ENCODE results near the gene GNAI1. TPM values are rescaled to one million over a fixed set of nuclear protein-coding genes. Genes with fewer than 3 reads are reported as not detected.

The GNAI1 gene
- total RNA-seq, 1 experiment from 2014 or later = 30.4 TPM

GRCh38 chr7:80226629-80227028 is 92.0 kb downstream of the GNAI1 start:
- Mint-ChIP-seq H3K9me3 (ENCODE audit: unreplicated experiment) (no peaks in the 10 kb centered on the region), H3K36me3 (ENCODE audit: insufficient read depth, unreplicated experiment) (peaks cover 31% of the 10 kb centered on the region), H3K27me3 (ENCODE audit: insufficient read depth, unreplicated experiment) (no peaks in the 10 kb centered on the region), H3K4me3 (ENCODE audit: unreplicated experiment) (no peak overlapping the region), H3K4me1 (ENCODE audit: insufficient read depth, unreplicated experiment) (peaks cover 9% of the 10 kb centered on the region), H3K27ac (ENCODE audit: low read depth, unreplicated experiment) (no peak overlapping the region)
- no TSS peak for BruUV-seq (replicated peaks)
- ChIA-PET CTCF (no interaction called here), POLR2A (interaction anchor here (1.3 kb wide), 1 partner anchor 72 kb away, joined by 3 read pairs; no protein-coding TSS in a partner anchor)
- no peak for DNase-seq (ENCODE audit: unreplicated experiment)
- no peak for TF ChIP-seq CTCF (IDR thresholded peaks at IDR 0.05; ENCODE audit: unreplicated experiment)
- intact Hi-C loops (cut with micrococcal nuclease) = no loop called here

GRCh38 chr7:80230327-80230726 is 95.7 kb downstream of the GNAI1 start:
- Mint-ChIP-seq H3K4me1 (ENCODE audit: insufficient read depth, unreplicated experiment) (peaks cover 16% of the 10 kb centered on the region), H3K4me3 (ENCODE audit: unreplicated experiment) (no peak overlapping the region), H3K27me3 (ENCODE audit: insufficient read depth, unreplicated experiment) (no peaks in the 10 kb centered on the region), H3K9me3 (ENCODE audit: unreplicated experiment) (no peaks in the 10 kb centered on the region), H3K27ac (ENCODE audit: low read depth, unreplicated experiment) (no peak overlapping the region), H3K36me3 (ENCODE audit: insufficient read depth, unreplicated experiment) (peaks cover 22% of the 10 kb centered on the region)
- no peak for TF ChIP-seq CTCF (IDR thresholded peaks at IDR 0.05; ENCODE audit: unreplicated experiment)
- BruUV-seq (replicated peaks) = no TSS peak
- DNase-seq (ENCODE audit: unreplicated experiment) = no peak
- CTCF ChIA-PET = interaction anchor here (0.6 to 2.5 kb wide), 6 partner anchors 8 to 1901 kb away, joined by 3 to 8 read pairs (median 4); no protein-coding TSS in a partner anchor
- POLR2A ChIA-PET = interaction anchor here (0.7 to 2.6 kb wide), 3 partner anchors 12 to 99 kb away, joined by 3 to 8 read pairs (median 3); no protein-coding TSS in a partner anchor
- intact Hi-C loops (cut with micrococcal nuclease) = no loop called here

- ChIA-PET CTCF (interaction anchor here (1.0 to 1.6 kb wide), 4 partner anchors 9 to 160 kb away, joined by 4 to 8 read pairs (median 4); no protein-coding TSS in a partner anchor), POLR2A (interaction anchor here (1.1 to 2.6 kb wide), 4 partner anchors 9 to 81 kb away, joined by 3 to 8 read pairs (median 6); no protein-coding TSS in a partner anchor)
- Mint-ChIP-seq H3K27ac (ENCODE audit: low read depth, unreplicated experiment) (peak overlapping the region; percentile 66), H3K4me1 (ENCODE audit: insufficient read depth, unreplicated experiment) (peaks cover 16% of the 10 kb centered on the region), H3K36me3 (ENCODE audit: insufficient read depth, unreplicated experiment) (peaks cover 14% of the 10 kb centered on the region), H3K9me3 (ENCODE audit: unreplicated experiment) (no peaks in the 10 kb centered on the region), H3K4me3 (ENCODE audit: unreplicated experiment) (no peak overlapping the region), H3K27me3 (ENCODE audit: insufficient read depth, unreplicated experiment) (no peaks in the 10 kb centered on the region)
- TF ChIP-seq CTCF (IDR thresholded peaks at IDR 0.05; ENCODE audit: unreplicated experiment) = no peak
- DNase-seq (ENCODE audit: unreplicated experiment) = peak; percentile 59
- BruUV-seq (replicated peaks) = no TSS peak
- intact Hi-C loops (cut with micrococcal nuclease) = no loop called here
Observed at GRCh38 chr7:80231707-80232106, 97.1 kb downstream of the GNAI1 start.

DNA sequence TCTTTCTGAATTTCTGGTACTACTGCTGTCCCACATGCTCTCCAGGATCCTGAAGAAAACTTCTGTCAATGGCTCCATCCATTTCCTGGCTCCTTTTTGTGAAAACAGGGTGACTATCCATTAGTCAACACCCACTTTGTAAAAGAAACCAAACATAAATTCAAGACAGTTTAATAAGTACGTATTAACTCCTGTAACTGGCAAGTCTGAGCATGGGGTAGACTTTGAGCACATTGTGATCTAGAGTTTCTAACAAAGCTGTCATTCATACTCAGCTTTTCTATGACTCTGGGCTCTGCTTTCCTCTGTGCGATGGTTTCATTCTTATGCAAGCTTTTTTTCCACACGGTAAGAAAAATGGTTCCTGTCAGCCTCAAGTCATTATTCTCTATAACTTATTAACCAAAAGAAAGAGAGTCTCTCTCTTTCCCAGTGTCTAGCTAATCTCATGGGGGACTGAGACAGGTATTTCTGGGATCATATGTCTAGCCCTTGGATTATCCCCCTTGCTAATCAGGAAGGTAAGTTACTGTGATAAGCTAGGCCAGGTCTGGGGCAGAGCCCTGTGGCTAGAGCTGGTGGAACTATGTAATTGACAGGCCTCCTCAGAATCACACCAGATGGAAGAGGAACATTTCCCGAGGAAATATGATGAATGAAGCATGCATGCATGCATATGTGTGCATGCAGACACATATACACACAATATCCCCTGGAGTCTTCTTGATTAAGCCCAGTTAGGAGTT is 98.5 kb downstream of the GNAI1 start:
- POLR2A ChIA-PET = interaction anchor here (0.6 to 2.4 kb wide), 3 partner anchors 8 to 640 kb away, joined by 3 to 8 read pairs (median 4); no protein-coding TSS in a partner anchor
- intact Hi-C loops (cut with micrococcal nuclease) = no loop called here

More for the DNA sequence above, 98.5 kb downstream of the GNAI1 start:
- CTCF ChIA-PET = interaction anchor here (0.6 to 1.0 kb wide), 2 partner anchors 15 to 25 kb away, joined by 3 to 4 read pairs; no protein-coding TSS in a partner anchor
- no peak for TF ChIP-seq CTCF (IDR thresholded peaks at IDR 0.05; ENCODE audit: unreplicated experiment)
- Mint-ChIP-seq H3K36me3 (ENCODE audit: insufficient read depth, unreplicated experiment) (peaks cover 3% of the 10 kb centered on the region), H3K27me3 (ENCODE audit: insufficient read depth, unreplicated experiment) (no peaks in the 10 kb centered on the region), H3K9me3 (ENCODE audit: unreplicated experiment) (no peaks in the 10 kb centered on the region), H3K27ac (ENCODE audit: low read depth, unreplicated experiment) (no peak overlapping the region), H3K4me3 (ENCODE audit: unreplicated experiment) (no peak overlapping the region), H3K4me1 (ENCODE audit: insufficient read depth, unreplicated experiment) (peaks cover 16% of the 10 kb centered on the region)
- DNase-seq (ENCODE audit: unreplicated experiment) = no peak
- BruUV-seq (replicated peaks) = no TSS peak
